ENCODE results near the gene AQP12B.

AQP12B gene

DNA sequence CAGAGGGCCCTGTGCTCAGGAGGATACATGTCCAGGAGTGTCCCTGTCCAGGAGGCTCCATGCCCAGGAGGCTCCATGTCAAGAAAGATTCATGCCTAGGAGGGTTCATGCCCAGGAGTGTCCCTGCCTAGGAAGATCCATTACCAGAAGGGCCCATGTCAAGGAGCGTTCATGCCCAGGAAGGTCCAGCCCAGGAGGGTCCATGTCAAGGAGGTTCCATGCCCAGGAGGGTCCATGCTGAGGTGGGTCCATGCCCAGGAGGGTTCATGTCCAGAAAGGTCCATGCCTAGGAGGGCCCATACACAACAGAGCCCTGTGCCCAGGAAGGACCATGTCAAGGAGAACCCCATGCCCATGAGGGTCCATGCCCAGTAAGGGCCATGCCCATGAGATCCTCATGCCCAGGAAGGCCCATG, 50.4 kb downstream of the AQP12B start:
- no peak for DNase-seq (ENCODE audit: low spot score)

DNA sequence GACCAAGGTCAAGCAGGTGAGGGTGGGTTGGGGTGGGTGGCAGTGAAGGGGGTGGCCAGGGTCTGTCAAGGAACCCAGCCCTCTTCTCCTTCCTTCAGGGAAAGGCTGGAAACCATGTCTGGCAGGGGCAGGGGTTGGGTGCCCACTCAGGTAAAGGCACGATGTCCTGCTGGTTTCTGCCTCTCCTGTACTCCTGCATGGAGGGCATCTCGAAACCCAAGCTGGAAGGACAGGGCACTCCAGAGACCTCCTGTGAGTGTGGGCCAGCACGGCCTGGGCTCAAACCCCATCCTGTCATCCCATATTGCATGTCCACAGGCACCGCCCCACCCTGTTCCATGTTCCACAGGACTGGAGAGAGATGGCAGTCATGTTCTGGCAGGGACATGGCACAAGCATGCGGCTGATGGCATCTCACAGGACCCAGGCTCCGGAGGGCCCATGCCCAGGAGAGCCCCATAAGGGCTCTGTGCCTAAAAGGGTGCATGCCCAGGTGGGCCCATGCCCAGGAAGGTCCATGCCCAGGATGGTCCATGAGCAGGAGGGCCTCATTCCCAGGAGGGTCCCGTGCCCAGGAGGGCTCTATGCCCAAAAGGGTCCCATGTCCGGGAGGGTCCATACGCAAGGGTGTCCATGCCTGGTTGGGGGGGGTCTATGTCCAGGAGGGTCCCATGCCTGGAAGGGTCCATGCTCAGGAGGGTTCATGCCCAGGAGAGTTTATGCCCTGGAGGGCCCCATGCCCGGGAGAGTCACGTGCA, 51.0 kb downstream of the AQP12B start:
- DNase-seq (ENCODE audit: low spot score), result no peak

DNA sequence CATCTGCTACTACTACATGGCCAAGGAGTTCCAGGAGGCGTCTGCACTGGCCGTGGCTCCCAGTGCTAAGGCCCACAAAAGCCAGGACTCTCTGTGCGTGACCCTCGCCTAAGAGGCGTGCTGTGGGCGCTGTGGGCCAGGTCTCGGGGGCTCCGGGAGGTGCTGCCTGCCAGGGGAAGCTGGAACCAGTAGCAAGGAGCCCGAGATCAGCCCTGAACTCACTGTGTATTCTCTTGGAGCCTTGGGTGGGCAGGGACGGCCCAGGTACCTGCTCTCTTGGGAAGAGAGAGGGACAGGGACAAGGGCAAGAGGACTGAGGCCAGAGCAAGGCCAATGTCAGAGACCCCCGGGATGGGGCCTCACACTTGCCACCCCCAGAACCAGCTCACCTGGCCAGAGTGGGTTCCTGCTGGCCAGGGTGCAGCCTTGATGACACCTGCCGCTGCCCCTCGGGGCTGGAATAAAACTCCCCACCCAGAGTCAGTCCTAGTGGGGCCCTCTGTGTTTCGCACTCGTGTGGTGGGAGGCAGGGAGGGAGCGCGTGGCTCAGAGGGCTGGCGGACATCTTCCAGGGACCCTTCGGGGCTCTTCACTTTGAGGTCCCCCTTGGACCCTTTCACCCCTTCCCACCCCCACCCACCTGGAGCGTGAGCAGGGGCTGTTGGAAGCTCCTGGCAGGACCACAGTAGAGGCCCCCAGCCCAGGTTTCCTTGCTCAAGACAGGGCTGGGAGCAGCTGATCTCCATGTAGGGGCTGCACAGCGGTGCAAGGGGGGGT, 51.7 kb downstream of the AQP12B start:
- DNase-seq (ENCODE audit: low spot score), result no peak

DNA sequence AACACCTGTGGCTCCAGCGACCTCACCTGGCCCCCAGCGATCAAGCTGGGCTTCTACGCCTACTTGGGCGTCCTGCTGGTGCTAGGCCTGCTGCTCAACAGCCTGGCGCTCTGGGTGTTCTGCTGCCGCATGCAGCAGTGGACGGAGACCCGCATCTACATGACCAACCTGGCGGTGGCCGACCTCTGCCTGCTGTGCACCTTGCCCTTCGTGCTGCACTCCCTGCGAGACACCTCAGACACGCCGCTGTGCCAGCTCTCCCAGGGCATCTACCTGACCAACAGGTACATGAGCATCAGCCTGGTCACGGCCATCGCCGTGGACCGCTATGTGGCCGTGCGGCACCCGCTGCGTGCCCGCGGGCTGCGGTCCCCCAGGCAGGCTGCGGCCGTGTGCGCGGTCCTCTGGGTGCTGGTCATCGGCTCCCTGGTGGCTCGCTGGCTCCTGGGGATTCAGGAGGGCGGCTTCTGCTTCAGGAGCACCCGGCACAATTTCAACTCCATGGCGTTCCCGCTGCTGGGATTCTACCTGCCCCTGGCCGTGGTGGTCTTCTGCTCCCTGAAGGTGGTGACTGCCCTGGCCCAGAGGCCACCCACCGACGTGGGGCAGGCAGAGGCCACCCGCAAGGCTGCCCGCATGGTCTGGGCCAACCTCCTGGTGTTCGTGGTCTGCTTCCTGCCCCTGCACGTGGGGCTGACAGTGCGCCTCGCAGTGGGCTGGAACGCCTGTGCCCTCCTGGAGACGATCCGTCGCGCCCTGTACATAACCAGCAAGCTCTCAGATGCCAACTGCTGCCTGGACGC, 52.5 kb downstream of the AQP12B start:
- DNase-seq (ENCODE audit: low spot score), result no peak

DNA sequence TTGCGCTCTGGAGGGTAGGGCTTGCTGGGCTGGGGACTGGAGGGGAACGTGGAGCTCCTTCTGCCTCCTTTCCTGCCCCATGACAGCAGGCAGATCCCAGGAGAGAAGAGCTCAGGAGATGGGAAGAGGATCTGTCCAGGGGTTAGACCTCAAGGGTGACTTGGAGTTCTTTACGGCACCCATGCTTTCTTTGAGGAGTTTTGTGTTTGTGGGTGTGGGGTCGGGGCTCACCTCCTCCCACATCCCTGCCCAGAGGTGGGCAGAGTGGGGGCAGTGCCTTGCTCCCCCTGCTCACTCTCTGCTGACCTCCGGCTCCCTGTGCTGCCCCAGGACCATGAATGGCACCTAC, 53.1 kb downstream of the AQP12B start:
- DNase-seq (ENCODE audit: low spot score), result no peak

DNA sequence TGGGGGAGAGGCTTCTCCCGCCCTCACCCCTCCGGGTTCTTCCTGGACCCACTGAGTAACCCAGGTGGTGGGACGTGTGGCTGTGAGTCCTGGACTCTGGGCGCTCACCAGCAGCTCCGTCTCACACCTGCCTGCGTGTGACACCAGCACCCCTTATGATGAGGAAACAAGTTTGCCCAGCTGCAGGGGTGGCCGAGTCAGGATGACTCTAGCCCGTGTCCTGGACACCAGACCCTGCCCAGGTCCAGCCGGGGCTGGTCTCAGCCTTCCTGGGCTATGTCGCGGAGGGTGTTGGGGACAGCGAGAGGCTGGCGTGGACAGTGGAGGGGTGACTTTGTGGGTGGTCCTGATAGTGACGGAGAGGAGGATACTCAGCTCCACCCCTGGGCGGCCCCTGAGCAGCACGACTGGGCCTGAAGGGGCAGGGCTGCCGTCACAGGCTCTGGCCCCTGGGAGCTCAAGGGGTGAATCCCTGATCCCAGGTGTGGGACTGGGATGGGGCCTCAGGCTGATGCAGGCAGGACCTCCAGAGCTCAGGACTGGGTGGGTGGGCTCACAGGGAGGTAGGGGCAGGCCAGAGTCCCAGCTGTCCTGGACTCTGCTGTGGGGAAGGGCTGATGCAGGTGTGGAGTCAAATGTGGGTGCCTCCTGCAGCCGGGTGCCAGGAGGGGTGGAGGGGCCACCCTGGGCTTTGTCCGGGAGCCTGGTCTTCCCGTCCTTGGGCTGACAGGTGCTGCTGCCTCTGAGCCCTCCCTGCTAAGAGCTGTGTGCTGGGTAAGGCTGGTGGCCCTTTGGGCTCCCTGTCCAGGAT, 53.7 kb downstream of the AQP12B start:
- no peak for DNase-seq (ENCODE audit: low spot score)

DNA sequence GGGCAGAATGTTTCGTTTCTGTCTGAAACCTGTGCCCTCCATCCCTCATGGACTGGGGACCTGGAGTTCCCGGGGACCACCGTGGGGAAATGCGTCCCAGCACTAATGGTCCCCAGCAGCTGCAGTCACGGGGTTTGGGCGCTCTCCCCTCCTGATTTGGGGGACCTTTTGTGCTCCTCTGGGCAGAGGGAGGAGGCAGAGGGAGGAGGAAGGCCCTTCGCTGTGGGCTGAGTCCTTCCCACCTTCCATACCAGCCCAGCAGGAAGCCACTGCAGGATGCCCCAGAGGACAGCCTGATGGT, 54.2 kb downstream of the AQP12B start:
- no peak for DNase-seq (ENCODE audit: low spot score)

DNA sequence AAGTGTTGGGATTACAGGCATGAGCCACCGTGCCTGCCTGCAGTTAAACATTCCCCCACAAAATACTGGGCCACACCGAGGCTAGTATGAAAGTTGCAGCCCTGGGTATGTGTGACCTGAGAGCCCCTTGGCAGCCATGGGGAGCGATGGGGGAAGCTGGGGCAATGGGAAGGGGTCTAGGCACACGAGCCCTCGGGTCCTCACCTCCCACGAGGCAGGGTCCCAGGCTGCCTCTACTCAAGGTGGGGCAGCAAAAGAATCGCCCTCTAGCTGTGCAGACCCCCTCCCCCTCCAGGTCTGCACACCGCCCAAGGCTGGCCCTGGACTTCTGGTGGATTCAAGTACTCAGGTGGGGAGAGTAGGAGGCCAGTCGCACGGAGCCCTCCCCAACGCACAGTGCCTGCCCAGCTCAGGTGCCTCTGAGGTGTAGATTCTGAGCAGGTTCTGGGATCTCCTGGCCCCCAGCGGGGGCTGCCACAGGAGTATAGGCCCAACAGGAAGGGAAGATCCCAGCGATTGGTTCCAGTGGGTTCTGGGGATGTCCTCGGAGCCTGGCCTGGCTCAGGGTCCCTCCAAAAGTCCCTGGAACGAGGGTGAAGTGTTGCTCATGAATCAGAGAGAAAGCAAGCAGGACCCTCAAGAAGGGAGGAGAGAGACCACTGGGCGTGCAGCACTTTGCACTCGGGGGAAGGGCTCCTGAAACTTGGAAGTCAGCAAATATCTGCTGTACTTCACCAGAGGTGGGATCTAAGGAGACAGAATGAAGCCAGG, 54.8 kb downstream of the AQP12B start:
- no peak for DNase-seq (ENCODE audit: low spot score)

DNA sequence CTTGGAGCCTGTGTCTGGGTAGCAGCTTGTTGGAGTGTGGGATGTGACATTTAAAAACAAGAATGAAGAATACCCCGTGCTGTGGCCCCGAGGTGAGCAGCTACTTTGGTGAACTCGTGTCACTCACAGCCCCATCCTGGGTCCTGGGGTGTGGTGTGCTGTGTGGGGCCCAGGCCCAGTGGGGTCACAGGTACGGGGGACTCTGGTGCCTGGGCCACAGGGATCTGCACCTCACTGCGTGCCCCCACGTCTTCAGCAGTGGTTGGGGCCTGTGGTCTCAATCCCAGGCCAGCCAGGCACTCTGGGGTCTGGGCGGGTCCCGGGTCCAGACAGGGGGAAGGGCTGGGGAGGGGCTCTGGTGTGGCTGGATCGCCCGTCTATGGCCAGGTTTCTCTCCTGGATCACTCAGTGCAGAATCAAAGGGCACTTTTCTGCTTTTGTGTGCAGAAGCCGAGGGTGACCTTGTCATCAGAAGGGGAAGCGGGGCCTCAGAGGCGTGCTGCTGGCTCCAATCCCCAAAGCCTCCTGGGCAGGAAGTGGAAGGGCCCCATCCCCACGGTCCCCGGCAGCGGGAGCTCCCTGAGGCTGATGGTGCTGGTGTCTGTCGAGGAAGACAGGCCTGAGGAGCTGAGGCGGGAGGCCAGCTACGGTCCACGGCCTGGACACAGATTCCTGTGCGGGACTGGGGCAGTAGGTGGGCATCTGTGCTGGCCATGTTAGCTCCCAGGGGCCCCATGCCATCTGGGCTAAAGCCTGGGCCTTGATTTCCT, 56.0 kb downstream of the AQP12B start:
- no peak for DNase-seq (ENCODE audit: low spot score)

All from GM03348 (cell line).